A549 (cell line): Measurements from ENCODE around the gene KMT2D. TPM values are rescaled to one million over a fixed set of nuclear protein-coding genes. Genes with fewer than 3 reads are reported as not detected.

Experiments
- ATAC-seq, 2 experiments: fragments of 200-7000 bp in 1 of 2; fragments of >200 bp in 1 of 2; cut with Nextera tagmentation in 1 of 2; cut with Tn5 transposase in 1 of 2; 3 replicates each; pipeline versions ENCODE4 v1.8.0 to v1.9.1; 2018 to 2020; ENCODE audit warnings: mild to moderate bottlenecking in 1 of 2, moderate library complexity in 1 of 2
- CTCF ChIA-PET: fragments of 300-600 bp; sonication (Branson Sonifier 250); formaldehyde crosslinking; extraction: SDS; loops from one replicate; lab custom pipeline; 2021; ENCODE audit warnings: antibody characterized with exemption, inconsistent platforms; lab: Yijun Ruan, JAX
- POLR2A ChIA-PET: fragments of 350-600 bp; formaldehyde crosslinking; extraction: SDS; loops from one replicate; lab custom pipeline; 2021; ENCODE audit warnings: antibody characterized with exemption, inconsistent platforms; lab: Yijun Ruan, JAX
- DNase-seq, 2 experiments: peaks; one replicate each; pipeline versions ENCODE4 v3.0.0 to v3.0.0-alpha.2; 2011 to 2016; ENCODE audit warnings: low read depth in 1 of 2, low spot score in 1 of 2
- FAIRE-seq: peaks from 2 replicates; lab custom pipeline; 2011; peaks lifted over from hg19 to GRCh38; lab: Jason Lieb, UNC
- H3K27ac ChIP-seq, 2 experiments: fragments of >200 bp; sonication (Bioruptor Twin); formaldehyde crosslinking; 3 replicates each; pipeline ENCODE4 v1.5.1; 2016 to 2017
- H3K4me1 ChIP-seq: fragments of >200 bp; sonication (Bioruptor Twin); formaldehyde crosslinking; 3 replicates; pipeline ENCODE4 v1.6.1; 2016
- H3K4me2 ChIP-seq: fragments of >200 bp; sonication (Bioruptor Twin); formaldehyde crosslinking; 3 replicates; pipeline ENCODE4 v1.6.1; 2016
- H3K4me3 ChIP-seq: fragments of >200 bp; sonication (Bioruptor Twin); formaldehyde crosslinking; 3 replicates; pipeline ENCODE4 v1.5.1; 2016
- H3K9me3 ChIP-seq: fragments of >200 bp; sonication (Bioruptor Twin); formaldehyde crosslinking; 3 replicates; pipeline ENCODE4 v1.6.1; 2016
- CBX2 ChIP-seq: fragments of 200-600 bp; sonication (generic); IDR thresholded peaks from 2 replicates; pipeline ENCODE4 v1.6.1; 2016; ENCODE audit warnings: low read depth, mild to moderate bottlenecking, borderline replicate concordance
- CBX8 ChIP-seq: fragments of 200-600 bp; sonication (generic); IDR thresholded peaks from 2 replicates; pipeline ENCODE4 v1.6.1; 2016
- CEBPB ChIP-seq, 2 experiments: fragments of >200 bp in 1 of 2; sonication (Bioruptor Twin) in 1 of 2; formaldehyde crosslinking in 1 of 2; IDR thresholded peaks; 2 replicates each; pipeline ENCODE4 v1.6.1; 2012 to 2016
- CTCF ChIP-seq: fragments of >200 bp; sonication (Bioruptor Twin); formaldehyde crosslinking; IDR thresholded peaks from 3 replicates; pipeline ENCODE4 v1.5.1; 2016
- E2F6 ChIP-seq: IDR thresholded peaks from 2 replicates; pipeline ENCODE4 v1.6.1; 2012; ENCODE audit warnings: low read depth, borderline replicate concordance
- FOSL2 ChIP-seq, 2 experiments: fragments of 450-650 bp in 1 of 2; fragments of >200 bp in 1 of 2; sonication (Bioruptor Twin) in 1 of 2; formaldehyde crosslinking; IDR thresholded peaks; 2 replicates each; pipeline versions ENCODE4 v1.5.0 to v1.6.1; 2016 to 2020; ENCODE audit warnings: mild to moderate bottlenecking in 1 of 2, moderate library complexity in 1 of 2
- HMGXB4 ChIP-seq: fragments of 250-450 bp; sonication (Bioruptor Pico); IDR thresholded peaks from 2 replicates; pipeline ENCODE4 v1.5.0; 2021; ENCODE audit warnings: mild to moderate bottlenecking, moderate library complexity, borderline replicate concordance
- MAZ ChIP-seq: fragments of 150-350 bp; IDR thresholded peaks from 2 replicates; pipeline ENCODE4 v1.6.1; 2014; ENCODE audit warnings: antibody characterized with exemption, low read depth, low read length, borderline replicate concordance
- NFE2L2 ChIP-seq: fragments of 150-350 bp; conservative IDR thresholded peaks from 2 replicates; pipeline ENCODE4 v1.6.1; 2014; ENCODE audit warnings: low read length
- NR3C1 ChIP-seq: fragments of >200 bp; sonication (Bioruptor Twin); formaldehyde crosslinking; IDR thresholded peaks from 3 replicates; pipeline ENCODE4 v1.6.1; 2017
- RAD21 ChIP-seq, 2 experiments: fragments of >200 bp in 1 of 2; sonication (Bioruptor Twin) in 1 of 2; formaldehyde crosslinking in 1 of 2; IDR thresholded peaks in 1 of 2; conservative IDR thresholded peaks in 1 of 2; 2 replicates in 1 of 2; 3 replicates in 1 of 2; pipeline ENCODE4 v1.6.1; 2012 to 2018; ENCODE audit warnings: inconsistent platforms in 1 of 2
- REST ChIP-seq: fragments of 200-600 bp; sonication (generic); IDR thresholded peaks from 2 replicates; pipeline ENCODE4 v1.6.1; 2016; ENCODE audit warnings: antibody characterized with exemption, mild to moderate bottlenecking, moderate library complexity
- SMC3 ChIP-seq: fragments of >200 bp; sonication (Bioruptor Twin); formaldehyde crosslinking; IDR thresholded peaks from 3 replicates; pipeline ENCODE4 v1.6.1; 2018; ENCODE audit warnings: inconsistent platforms
- TP53 ChIP-seq: fragments of 250-450 bp; sonication (Bioruptor Pico); IDR thresholded peaks from 2 replicates; pipeline ENCODE4 v1.5.0; 2021; ENCODE audit warnings: mild to moderate bottlenecking, moderate library complexity
- ZFP36 ChIP-seq: fragments of 450-650 bp; IDR thresholded peaks from 2 replicates; pipeline ENCODE4 v1.6.1; 2014; ENCODE audit warnings: borderline replicate concordance; ENCODE audit not compliant: partially characterized antibody
- WGBS: methylation state at CpG from one replicate; pipeline ENCODE4 v1.1.6; 2017; ENCODE audit errors: missing lambda C conversion rate; 5-methylcytosine and 5-hydroxymethylcytosine counted together
- polyA plus RNA-seq, 4 experiments: library from polyadenylated mRNA; depleted of rRNA in 3 of 4; stranded (reverse); fragments of >200 nt; fragmentation: RNase III in 1 of 4; extraction: RNeasy Plus Mini Kit Qiagen cat#74134 plus additional on column Dnase treatment in 1 of 4; gene quantifications; 2 replicates in 3 of 4; 3 replicates in 1 of 4; pipeline ENCODE4 v1.2.3, GENCODE V29; 2011 to 2017

KMT2D gene
- polyA plus RNA-seq, 2 of the 4 experiments (the other 2 are of a cell fraction): 17.6 to 20.0 TPM

- H3K27ac ChIP-seq: no peak overlapping the region
- ATAC-seq (peak; percentile 41 to 76; a peak in 4 of 6 replicates), DNase-seq (peak; percentile 65 to 74), FAIRE-seq (no peak)
- WGBS: 40% methylated on average over 4 of the region's 4 CpGs
- peak; percentile 46 for TF ChIP-seq SMC3
- no peak for TF ChIP-seq CBX8
- peak; percentile 42 for TF ChIP-seq ZFP36
- TF ChIP-seq RAD21 (conservative IDR thresholded peaks at IDR 0.05 in 1 of 2, IDR thresholded peaks at IDR 0.05 in 1 of 2): peak; percentile 36 to 49; a peak in 4 of 5 replicates
- TF ChIP-seq CTCF: peak; percentile 69
- TF ChIP-seq MAZ: no peak
- TF ChIP-seq NFE2L2: no peak
- ChIA-PET POLR2A (interaction anchor here (0.6 kb wide), 1 partner anchor 137 kb away, joined by 4 read pairs; no protein-coding TSS in a partner anchor), CTCF (interaction anchor here (0.6 to 18.9 kb wide), 22 partner anchors 11 to 177 kb away, joined by 3 to 166 read pairs (median 5); partner anchors contain the start of genes LMBR1L, RHEBL1 and TUBA1B)
- no peak overlapping the region for H3K4me3 ChIP-seq
- no peak overlapping the region for H3K4me2 ChIP-seq
- H3K9me3 ChIP-seq: no peaks in the 10 kb centered on the region
- 0 out of 3 replicates have a peak, but pooled peaks cover 5% of the 10 kb centered on the region for H3K4me1 ChIP-seq
Observed at GRCh38 chr12:49098035-49098451, 37.4 kb upstream of the KMT2D start.

- DNase-seq (no peak), FAIRE-seq (no peak), ATAC-seq (no peak)
- no peak overlapping the region for H3K4me2 ChIP-seq
- WGBS: 96% methylated on average over 3 of the region's 3 CpGs
- TF ChIP-seq MAZ: no peak
- TF ChIP-seq FOSL2 (IDR thresholded peaks at IDR 0.05): no peak
- TF ChIP-seq FOSL2 (CRISPR knock-in tag; IDR thresholded peaks at IDR 0.05): no peak
- no peak for TF ChIP-seq CBX2
- TF ChIP-seq TP53 (CRISPR knock-in tag): no peak
- TF ChIP-seq CEBPB (IDR thresholded peaks at IDR 0.05): no peak
- no peak for TF ChIP-seq REST
- TF ChIP-seq NR3C1: no peak
- TF ChIP-seq E2F6: no peak
- TF ChIP-seq HMGXB4 (CRISPR knock-in tag): no peak
- POLR2A ChIA-PET: no interaction called here
- no peak overlapping the region for H3K4me3 ChIP-seq
- H3K4me1 ChIP-seq: peaks cover 9% of the 10 kb centered on the region; the same call in 2 of the 3 replicates
- CTCF ChIA-PET: interaction anchor here (1.3 to 18.9 kb wide), 11 partner anchors 11 to 42 kb away, joined by 4 to 166 read pairs (median 11); partner anchors contain the start of genes LMBR1L and TUBA1B
- no peak overlapping the region for H3K27ac ChIP-seq
- no peaks in the 10 kb centered on the region for H3K9me3 ChIP-seq
Observed at GRCh38 chr12:49097381-49097780, 36.8 kb upstream of the KMT2D start.
